ENCODE measurements around the gene RXRG. TPM values are rescaled to one million over a fixed set of nuclear protein-coding genes. Genes with fewer than 3 reads are reported as not detected.

The RXRG gene
- polyA plus RNA-seq, 1 donor (not counting 4 experiments of a cell fraction or from before 2014, with no cell fraction given) = not detected

DNA sequence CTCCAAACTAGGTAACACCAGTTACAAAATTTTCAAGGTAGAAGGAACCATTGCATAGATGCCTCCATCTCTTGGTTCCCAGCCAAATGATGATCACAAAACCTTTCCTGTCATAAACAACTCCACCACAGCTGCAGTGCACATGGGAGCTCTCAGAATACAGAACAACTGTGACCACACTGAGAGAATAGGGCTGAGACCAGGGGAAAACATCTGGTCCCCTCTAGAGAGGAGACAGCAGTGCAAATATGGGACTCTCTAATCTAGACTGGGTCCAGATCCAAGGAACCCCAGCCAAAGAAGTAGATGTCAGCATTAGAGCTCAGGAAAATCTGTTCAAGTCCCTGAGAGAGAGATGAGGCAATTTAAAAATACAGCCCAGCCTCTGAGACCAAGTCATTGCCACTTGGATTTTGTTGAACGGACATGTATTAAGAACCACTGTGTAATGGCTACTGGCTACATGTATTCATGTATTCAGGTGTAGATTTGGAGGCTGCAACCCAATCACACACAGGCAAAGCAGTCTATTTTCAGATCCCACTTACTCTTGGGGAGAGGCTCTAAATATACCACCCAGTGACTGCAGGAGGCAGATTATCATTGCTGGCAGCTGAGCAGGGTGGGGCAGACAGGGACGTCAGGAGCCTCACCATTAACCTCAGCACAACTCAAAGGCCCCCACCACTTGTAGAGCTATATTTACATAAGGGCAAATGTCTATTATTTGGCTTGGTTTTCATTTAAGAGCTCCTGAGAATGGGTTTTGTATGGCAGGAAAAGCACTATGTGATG lies 7.6 kb upstream of the RXRG start:
- Histone ChIP-seq H3K4me2 (ENCODE audit: control insufficient read depth, extremely low read depth, insufficient read depth, low read depth, low read length) (no peak overlapping the region), H2AFZ (ENCODE audit: control insufficient read depth, low read length) (no peak overlapping the region), H3K4me3 (ENCODE audit: control insufficient read depth in 2 of 3, extremely low read depth in 1 of 3, insufficient read depth in 2 of 3, low read depth in 1 of 3, low read length in 3 of 3) (no peak overlapping the region), H3K27ac (ENCODE audit: control insufficient read depth, insufficient read depth, low read length) (no peak overlapping the region), H3K4me1 (ENCODE audit: control insufficient read depth, extremely low read depth, insufficient read depth, low read length) (no peaks in the 10 kb centered on the region), H3K9me3 (ENCODE audit: control insufficient read depth, low read depth, low read length) (no peaks in the 10 kb centered on the region), H3K9me1 (ENCODE audit: control insufficient read depth, extremely low read depth, insufficient read depth, low read length) (no peaks in the 10 kb centered on the region), H3K9ac (ENCODE audit: control insufficient read depth, extremely low read depth, insufficient read depth, low read length) (no peak overlapping the region), H3K27me3 (ENCODE audit: control insufficient read depth, extremely low read depth, insufficient read depth, low read length) (no peaks in the 10 kb centered on the region), H3K36me3 (ENCODE audit: control insufficient read depth in 2 of 2, extremely low read depth in 1 of 2, insufficient read depth in 2 of 2, low read length in 2 of 2) (no peaks in the 10 kb centered on the region), H4K20me1 (ENCODE audit: control insufficient read depth, extremely low read depth, insufficient read depth, low read length) (no peaks in the 10 kb centered on the region), H3K79me2 (ENCODE audit: control insufficient read depth, insufficient read depth, low read length) (no peaks in the 10 kb centered on the region)
- dilution Hi-C loops (cut with MboI; ENCODE audit: extremely low pct_ligation_motif_present, low sequenced_read_pairs) = no loop called here
- FAIRE-seq (no peak), DNase-seq (ENCODE audit: low read depth, low spot score) (no peak)
- TF ChIP-seq EZH2 (IDR thresholded peaks at IDR 0.05; ENCODE audit: low read length) = no peak

DNA sequence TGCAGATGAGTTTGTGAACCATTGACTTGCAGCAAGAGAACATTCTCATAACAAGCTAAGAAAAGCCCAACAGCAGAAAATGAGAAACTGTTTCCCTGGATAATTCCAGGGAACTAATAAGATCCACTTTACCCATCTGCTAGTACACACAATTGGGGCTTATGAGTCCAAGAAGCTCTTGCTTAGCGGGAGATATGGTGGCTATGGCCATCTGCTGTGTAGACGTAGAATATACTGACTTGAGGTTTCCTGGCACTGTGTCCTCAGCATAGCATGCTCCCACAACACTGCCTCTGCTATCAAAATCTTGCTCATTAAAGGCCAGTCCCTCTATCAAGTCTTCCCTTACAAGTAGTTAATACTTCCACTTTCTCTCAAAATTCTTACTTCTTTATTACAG lies 6.8 kb upstream of the RXRG start:
- H2AFZ ChIP-seq (ENCODE audit: control insufficient read depth, low read length) = no peak overlapping the region
- H3K9me3 ChIP-seq (ENCODE audit: control insufficient read depth, low read depth, low read length) = no peaks in the 10 kb centered on the region
- no peaks in the 10 kb centered on the region for H4K20me1 ChIP-seq (ENCODE audit: control insufficient read depth, extremely low read depth, insufficient read depth, low read length)
- TF ChIP-seq, protein P1, sequence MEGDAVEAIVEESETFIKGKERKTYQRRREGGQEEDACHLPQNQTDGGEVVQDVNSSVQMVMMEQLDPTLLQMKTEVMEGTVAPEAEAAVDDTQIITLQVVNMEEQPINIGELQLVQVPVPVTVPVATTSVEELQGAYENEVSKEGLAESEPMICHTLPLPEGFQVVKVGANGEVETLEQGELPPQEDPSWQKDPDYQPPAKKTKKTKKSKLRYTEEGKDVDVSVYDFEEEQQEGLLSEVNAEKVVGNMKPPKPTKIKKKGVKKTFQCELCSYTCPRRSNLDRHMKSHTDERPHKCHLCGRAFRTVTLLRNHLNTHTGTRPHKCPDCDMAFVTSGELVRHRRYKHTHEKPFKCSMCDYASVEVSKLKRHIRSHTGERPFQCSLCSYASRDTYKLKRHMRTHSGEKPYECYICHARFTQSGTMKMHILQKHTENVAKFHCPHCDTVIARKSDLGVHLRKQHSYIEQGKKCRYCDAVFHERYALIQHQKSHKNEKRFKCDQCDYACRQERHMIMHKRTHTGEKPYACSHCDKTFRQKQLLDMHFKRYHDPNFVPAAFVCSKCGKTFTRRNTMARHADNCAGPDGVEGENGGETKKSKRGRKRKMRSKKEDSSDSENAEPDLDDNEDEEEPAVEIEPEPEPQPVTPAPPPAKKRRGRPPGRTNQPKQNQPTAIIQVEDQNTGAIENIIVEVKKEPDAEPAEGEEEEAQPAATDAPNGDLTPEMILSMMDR (optimal IDR thresholded peaks at IDR 0.05 in 1 of 3, IDR thresholded peaks at IDR 0.05 in 1 of 3, conservative IDR thresholded peaks at IDR 0.05 in 1 of 3; ENCODE audit: extremely low read depth in 1 of 3, insufficient read depth in 2 of 3, low read length in 3 of 3) = no peak
- no peak for TF ChIP-seq EZH2 (IDR thresholded peaks at IDR 0.05; ENCODE audit: low read length)
- H3K9me1 ChIP-seq (ENCODE audit: control insufficient read depth, extremely low read depth, insufficient read depth, low read length) = no peaks in the 10 kb centered on the region
- no peaks in the 10 kb centered on the region for H3K4me1 ChIP-seq (ENCODE audit: control insufficient read depth, extremely low read depth, insufficient read depth, low read length)
- H3K27ac ChIP-seq (ENCODE audit: control insufficient read depth, insufficient read depth, low read length) = no peak overlapping the region
- H3K36me3 ChIP-seq (ENCODE audit: control insufficient read depth in 2 of 2, extremely low read depth in 1 of 2, insufficient read depth in 2 of 2, low read length in 2 of 2) = no peaks in the 10 kb centered on the region
- no peaks in the 10 kb centered on the region for H3K27me3 ChIP-seq (ENCODE audit: control insufficient read depth, extremely low read depth, insufficient read depth, low read length)
- DNase-seq (ENCODE audit: low read depth, low spot score) (no peak), FAIRE-seq (no peak)
- no peak overlapping the region for H3K4me3 ChIP-seq (ENCODE audit: control insufficient read depth in 2 of 3, extremely low read depth in 1 of 3, insufficient read depth in 2 of 3, low read depth in 1 of 3, low read length in 3 of 3)
- H3K79me2 ChIP-seq (ENCODE audit: control insufficient read depth, insufficient read depth, low read length) = no peaks in the 10 kb centered on the region
- H3K9ac ChIP-seq (ENCODE audit: control insufficient read depth, extremely low read depth, insufficient read depth, low read length) = no peak overlapping the region
- dilution Hi-C loops (cut with MboI; ENCODE audit: extremely low pct_ligation_motif_present, low sequenced_read_pairs) = no loop called here
- no peak overlapping the region for H3K4me2 ChIP-seq (ENCODE audit: control insufficient read depth, extremely low read depth, insufficient read depth, low read depth, low read length)
